K562 (cell line): ENCODE measurements around the gene ADGRL3.

Experiments used
- FOXM1 ChIP-seq, 2 experiments: fragments of 450-650 bp in 1 of 2; sonication (generic) in 1 of 2; formaldehyde crosslinking in 1 of 2; IDR thresholded peaks; 2 replicates each; pipeline versions ENCODE4 v1.6.1 to v1.9.0; 2017 to 2022; ENCODE audit warnings: low read depth in 2 of 2, mild to moderate bottlenecking in 2 of 2, missing genetic modification reagents in 1 of 2, moderate library complexity in 1 of 2
- MAX ChIP-seq: sonication (generic); formaldehyde crosslinking; IDR thresholded peaks from 2 replicates; pipeline ENCODE4 v1.9.0; 2022; ENCODE audit warnings: mild to moderate bottlenecking, missing genetic modification reagents
- YY1 ChIP-seq, 3 experiments: IDR thresholded peaks; 2 replicates each; pipeline ENCODE4 v1.6.1; 2011; ENCODE audit warnings: low read length in 2 of 3, mild to moderate bottlenecking in 2 of 3, moderate library complexity in 2 of 3, borderline replicate concordance in 1 of 3, control low read depth in 1 of 3, low read depth in 1 of 3; ENCODE audit not compliant: insufficient read depth in 3 of 3, insufficient replicate concordance in 2 of 3, control insufficient read depth in 1 of 3, insufficient read length in 1 of 3; ENCODE audit errors: extremely low read depth in 1 of 3
- ZNF444 ChIP-seq: fragments of 250-450 bp; sonication (Bioruptor Pico); IDR thresholded peaks from 2 replicates; pipeline ENCODE4 v1.4.0; 2020; ENCODE audit warnings: mild to moderate bottlenecking, moderate library complexity

DNA sequence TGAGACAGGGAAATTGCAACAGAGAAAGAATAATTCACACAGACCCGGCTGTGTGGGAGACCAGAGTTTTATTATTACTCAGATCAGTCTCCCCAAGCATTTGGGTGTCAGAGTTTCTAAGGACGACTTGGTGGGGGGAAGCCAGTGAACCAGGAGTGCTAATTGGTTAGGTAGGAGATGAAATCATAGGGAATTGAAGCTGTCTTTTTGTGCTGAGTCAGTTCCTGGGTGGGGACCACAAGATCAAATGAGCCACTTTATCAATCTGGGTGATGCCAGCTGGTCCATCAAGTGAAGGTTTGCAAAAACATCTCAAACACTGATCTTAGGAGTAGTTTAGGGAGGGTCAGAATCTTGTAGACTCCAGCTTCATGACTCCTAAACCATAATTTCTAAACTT, 560.7 kb downstream of the ADGRL3 start:
- no peak for TF ChIP-seq FOXM1 (IDR thresholded peaks at IDR 0.05; ENCODE audit: low read depth)
- no peak for TF ChIP-seq FOXM1 (CRISPR knock-in tag; IDR thresholded peaks at IDR 0.05; ENCODE audit: low read depth)
- no peak for TF ChIP-seq YY1 (IDR thresholded peaks at IDR 0.05; ENCODE audit: borderline replicate concordance in 1 of 3, control insufficient read depth in 1 of 3, extremely low read depth in 1 of 3, insufficient read depth in 3 of 3, insufficient read length in 1 of 3, insufficient replicate concordance in 2 of 3, low read depth in 1 of 3, low read length in 2 of 3)
- no peak for TF ChIP-seq ZNF444 (CRISPR knock-in tag)
- TF ChIP-seq MAX = no peak
